ENCODE results near the gene PALM3. TPM values are rescaled to one million over a fixed set of nuclear protein-coding genes. Genes with fewer than 3 reads are reported as not detected.

PALM3 gene
- total RNA-seq, 1 experiment from 2014 or later: 0.54 TPM

DNA sequence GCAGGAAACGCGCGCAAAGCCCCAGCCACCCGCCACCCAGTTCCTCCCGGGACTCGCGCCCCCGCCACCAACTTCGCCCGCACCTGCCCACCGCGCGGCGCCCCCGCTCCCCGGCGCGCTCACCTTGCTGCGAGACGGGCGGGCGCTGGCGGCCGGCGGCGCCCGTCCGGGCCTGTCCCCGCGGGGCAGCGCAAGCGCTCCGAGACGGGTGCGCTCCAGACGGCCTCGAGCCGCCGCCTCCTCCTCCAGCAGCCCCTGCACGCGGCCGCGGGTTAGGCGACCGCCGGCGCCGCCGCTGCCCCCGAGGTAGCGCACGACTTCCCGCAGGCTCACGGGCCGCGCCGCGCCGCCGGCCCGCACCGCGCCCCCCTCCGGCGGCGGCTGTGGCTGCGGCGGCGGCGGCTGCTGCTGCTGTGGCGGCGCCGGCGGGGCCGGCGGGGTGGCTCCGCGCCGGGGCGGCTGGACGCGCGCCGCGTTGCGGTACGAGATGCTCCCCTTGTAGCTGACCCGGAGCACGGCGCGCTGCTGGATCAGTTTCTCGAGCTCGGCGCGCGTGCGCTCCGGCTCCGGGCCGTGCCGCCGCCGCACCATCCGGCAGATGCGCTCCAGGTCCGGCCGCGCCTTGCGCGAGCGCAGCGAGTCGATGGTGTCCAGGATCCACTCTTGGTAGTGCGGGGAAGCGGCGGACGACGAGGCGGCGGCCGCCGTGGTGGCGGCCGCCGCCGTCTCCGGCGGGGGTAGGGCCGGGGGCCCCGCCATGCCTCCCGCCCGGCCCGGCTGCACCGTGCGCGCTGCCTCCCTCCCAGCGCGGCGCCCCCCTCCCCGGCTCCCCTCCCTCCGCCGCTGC, 28.0 kb upstream of the PALM3 start:
- POLR2A ChIA-PET: interaction anchor here (0.6 kb wide), 1 partner anchor 252 kb away, joined by 4 read pairs; no protein-coding TSS in a partner anchor
- TF ChIP-seq, protein P1, sequence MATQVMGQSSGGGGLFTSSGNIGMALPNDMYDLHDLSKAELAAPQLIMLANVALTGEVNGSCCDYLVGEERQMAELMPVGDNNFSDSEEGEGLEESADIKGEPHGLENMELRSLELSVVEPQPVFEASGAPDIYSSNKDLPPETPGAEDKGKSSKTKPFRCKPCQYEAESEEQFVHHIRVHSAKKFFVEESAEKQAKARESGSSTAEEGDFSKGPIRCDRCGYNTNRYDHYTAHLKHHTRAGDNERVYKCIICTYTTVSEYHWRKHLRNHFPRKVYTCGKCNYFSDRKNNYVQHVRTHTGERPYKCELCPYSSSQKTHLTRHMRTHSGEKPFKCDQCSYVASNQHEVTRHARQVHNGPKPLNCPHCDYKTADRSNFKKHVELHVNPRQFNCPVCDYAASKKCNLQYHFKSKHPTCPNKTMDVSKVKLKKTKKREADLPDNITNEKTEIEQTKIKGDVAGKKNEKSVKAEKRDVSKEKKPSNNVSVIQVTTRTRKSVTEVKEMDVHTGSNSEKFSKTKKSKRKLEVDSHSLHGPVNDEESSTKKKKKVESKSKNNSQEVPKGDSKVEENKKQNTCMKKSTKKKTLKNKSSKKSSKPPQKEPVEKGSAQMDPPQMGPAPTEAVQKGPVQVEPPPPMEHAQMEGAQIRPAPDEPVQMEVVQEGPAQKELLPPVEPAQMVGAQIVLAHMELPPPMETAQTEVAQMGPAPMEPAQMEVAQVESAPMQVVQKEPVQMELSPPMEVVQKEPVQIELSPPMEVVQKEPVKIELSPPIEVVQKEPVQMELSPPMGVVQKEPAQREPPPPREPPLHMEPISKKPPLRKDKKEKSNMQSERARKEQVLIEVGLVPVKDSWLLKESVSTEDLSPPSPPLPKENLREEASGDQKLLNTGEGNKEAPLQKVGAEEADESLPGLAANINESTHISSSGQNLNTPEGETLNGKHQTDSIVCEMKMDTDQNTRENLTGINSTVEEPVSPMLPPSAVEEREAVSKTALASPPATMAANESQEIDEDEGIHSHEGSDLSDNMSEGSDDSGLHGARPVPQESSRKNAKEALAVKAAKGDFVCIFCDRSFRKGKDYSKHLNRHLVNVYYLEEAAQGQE (IDR thresholded peaks at IDR 0.05; ENCODE audit: insufficient read depth in 1 of 2, low read depth in 2 of 2, low read length in 1 of 2): no peak
- TF ChIP-seq TCF7L2 (IDR thresholded peaks at IDR 0.05; ENCODE audit: low read depth, low read length) (no peak), POLR2AphosphoS5 (IDR thresholded peaks at IDR 0.05; ENCODE audit: low read depth, low read length) (no peak), SIN3A (IDR thresholded peaks at IDR 0.05; ENCODE audit: borderline replicate concordance, insufficient read depth, low read depth, low read length) (no peak)
- TF ChIP-seq, protein P2, sequence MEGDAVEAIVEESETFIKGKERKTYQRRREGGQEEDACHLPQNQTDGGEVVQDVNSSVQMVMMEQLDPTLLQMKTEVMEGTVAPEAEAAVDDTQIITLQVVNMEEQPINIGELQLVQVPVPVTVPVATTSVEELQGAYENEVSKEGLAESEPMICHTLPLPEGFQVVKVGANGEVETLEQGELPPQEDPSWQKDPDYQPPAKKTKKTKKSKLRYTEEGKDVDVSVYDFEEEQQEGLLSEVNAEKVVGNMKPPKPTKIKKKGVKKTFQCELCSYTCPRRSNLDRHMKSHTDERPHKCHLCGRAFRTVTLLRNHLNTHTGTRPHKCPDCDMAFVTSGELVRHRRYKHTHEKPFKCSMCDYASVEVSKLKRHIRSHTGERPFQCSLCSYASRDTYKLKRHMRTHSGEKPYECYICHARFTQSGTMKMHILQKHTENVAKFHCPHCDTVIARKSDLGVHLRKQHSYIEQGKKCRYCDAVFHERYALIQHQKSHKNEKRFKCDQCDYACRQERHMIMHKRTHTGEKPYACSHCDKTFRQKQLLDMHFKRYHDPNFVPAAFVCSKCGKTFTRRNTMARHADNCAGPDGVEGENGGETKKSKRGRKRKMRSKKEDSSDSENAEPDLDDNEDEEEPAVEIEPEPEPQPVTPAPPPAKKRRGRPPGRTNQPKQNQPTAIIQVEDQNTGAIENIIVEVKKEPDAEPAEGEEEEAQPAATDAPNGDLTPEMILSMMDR (IDR thresholded peaks at IDR 0.05): peak; percentile 44; the same call in 1 of the 2 replicates

DNA sequence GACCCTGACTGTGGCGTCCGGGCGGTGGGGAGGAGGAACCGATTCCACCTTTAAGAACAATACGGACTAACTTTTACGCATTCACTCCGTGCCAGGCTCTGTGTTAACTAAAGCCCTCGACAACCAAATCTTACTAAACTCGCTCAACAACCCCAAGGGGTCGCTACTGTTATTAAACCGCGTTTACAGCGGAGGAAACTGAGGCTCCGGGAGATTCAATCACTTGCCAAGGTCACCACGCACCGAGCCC, 27.5 kb upstream of the PALM3 start:
- no peak for ATAC-seq

More for the DNA sequence above, 28.0 kb upstream of the PALM3 start:
- Histone ChIP-seq H3K27me3 (ENCODE audit: control insufficient read depth, insufficient read depth, low read length) (no peaks in the 10 kb centered on the region), H3K9me3 (ENCODE audit: control insufficient read depth, insufficient read depth, low read depth, low read length) (peaks cover 3% of the 10 kb centered on the region; the same call in 1 of the 2 replicates), H3K4me1 (ENCODE audit: control insufficient read depth, insufficient read depth, low read length) (peaks cover 4% of the 10 kb centered on the region), H3K4me3 (ENCODE audit: low read depth in 2 of 2, low read length in 2 of 2) (peak overlapping the region; percentile 50 to 51), H3K36me3 (ENCODE audit: control insufficient read depth, insufficient read depth, low read length) (no peaks in the 10 kb centered on the region; the same call in 1 of the 2 replicates), H3K27ac (ENCODE audit: low read length) (no peak overlapping the region)
- intact Hi-C loops (cut with micrococcal nuclease; ENCODE audit: unreplicated experiment) (no loop called here), in situ Hi-C loops (cut with HindIII; ENCODE audit: low pct_unique_long_range_greater_than_20kb, low sequenced_read_pairs) (no loop called here)
- ATAC-seq (peak; percentile 44), DNase-seq (ENCODE audit: low read depth, low spot score) (no peak)
- no TSS peak for BruUV-seq (replicated peaks)
- CTCF ChIA-PET: interaction anchor here (0.7 kb wide), 1 partner anchor 24 kb away, joined by 7 read pairs; no protein-coding TSS in a partner anchor

More for the DNA sequence above, 27.5 kb upstream of the PALM3 start:
- ChIA-PET CTCF (no interaction called here), POLR2A (no interaction called here)
- in situ Hi-C loops (cut with HindIII; ENCODE audit: low pct_unique_long_range_greater_than_20kb, low sequenced_read_pairs): no loop called here
- Histone ChIP-seq H3K4me3 (ENCODE audit: low read depth in 2 of 2, low read length in 2 of 2) (peak overlapping the region; percentile 50 to 51), H3K36me3 (ENCODE audit: control insufficient read depth, insufficient read depth, low read length) (no peaks in the 10 kb centered on the region; the same call in 1 of the 2 replicates), H3K27ac (ENCODE audit: low read length) (no peak overlapping the region), H3K4me1 (ENCODE audit: control insufficient read depth, insufficient read depth, low read length) (peaks cover 4% of the 10 kb centered on the region), H3K27me3 (ENCODE audit: control insufficient read depth, insufficient read depth, low read length) (no peaks in the 10 kb centered on the region), H3K9me3 (ENCODE audit: control insufficient read depth, insufficient read depth, low read depth, low read length) (peaks cover 3% of the 10 kb centered on the region; the same call in 1 of the 2 replicates)
- intact Hi-C loops (cut with micrococcal nuclease; ENCODE audit: unreplicated experiment): no loop called here
- no peak for TF ChIP-seq SIN3A (IDR thresholded peaks at IDR 0.05; ENCODE audit: borderline replicate concordance, insufficient read depth, low read depth, low read length)
- TF ChIP-seq TCF7L2 (IDR thresholded peaks at IDR 0.05; ENCODE audit: low read depth, low read length): no peak
- TF ChIP-seq POLR2AphosphoS5 (IDR thresholded peaks at IDR 0.05; ENCODE audit: low read depth, low read length): no peak
- TF ChIP-seq, protein P1 (IDR thresholded peaks at IDR 0.05; ENCODE audit: insufficient read depth in 1 of 2, low read depth in 2 of 2, low read length in 1 of 2): no peak
- TF ChIP-seq, protein P2 (IDR thresholded peaks at IDR 0.05): no peak
- DNase-seq (ENCODE audit: low read depth, low spot score): no peak
- BruUV-seq (replicated peaks): no TSS peak

Measured in Panc1 (cell line).